DMS79 treated with DMSO at 0.1 percent for 48 hours (cell line): ENCODE data around the gene PKP3.
"Not testable (repeated sequence)": the region's sequence is repeated elsewhere in the genome, so short reads cannot be mapped to it uniquely, and the experiment has no call there.

Experiments
- DNase-seq: peaks from one replicate; lab custom pipeline; 2025; lab: John Stamatoyannopoulos, UW

Gene PKP3

DNA sequence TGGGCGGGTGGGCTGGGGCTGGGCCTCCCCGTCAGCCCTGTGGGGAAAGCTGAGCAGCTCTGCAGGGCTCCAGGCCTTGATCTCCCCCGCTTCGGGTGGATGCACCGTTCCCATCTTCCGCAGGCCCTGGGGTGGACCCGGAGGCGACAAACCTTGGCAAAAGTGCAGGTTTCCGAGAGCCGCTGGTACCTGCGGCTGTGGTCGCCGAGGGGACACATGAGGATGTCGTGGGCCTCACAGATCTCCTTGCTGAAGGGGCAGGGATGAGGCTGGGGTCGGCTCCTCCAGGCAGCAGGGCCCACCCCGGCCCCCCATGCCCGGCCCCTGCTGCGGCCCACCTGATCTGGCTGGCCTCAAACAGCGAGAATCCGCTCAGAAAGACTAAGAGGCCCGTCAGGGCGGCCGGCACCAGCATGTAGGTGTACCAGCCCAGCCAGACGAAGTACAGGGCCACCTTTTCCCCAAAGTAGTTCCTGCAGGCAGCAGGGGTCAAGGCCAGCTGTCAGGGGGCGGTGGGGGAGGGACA is 36.0 kb downstream of the PKP3 start:
- no peak for DNase-seq

DNA sequence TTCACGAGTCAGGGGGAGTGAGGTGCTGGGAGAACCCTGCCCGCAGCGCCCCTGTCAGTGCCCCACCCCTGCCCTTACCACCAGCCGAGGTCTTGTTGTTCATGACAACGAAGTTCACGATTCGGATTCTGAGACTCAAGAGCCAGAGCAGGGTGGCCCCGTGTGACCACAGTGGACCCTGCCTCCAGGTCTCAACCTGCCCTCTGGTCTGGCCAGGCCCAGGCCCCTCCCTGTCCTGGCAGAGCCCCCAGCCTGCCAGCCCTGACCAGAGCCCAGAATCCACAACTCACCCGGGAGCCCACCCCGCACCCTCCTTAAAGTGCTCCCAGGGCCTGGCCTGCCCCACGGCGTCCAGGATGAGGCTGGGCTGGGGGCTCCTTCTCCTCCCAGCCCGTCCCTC is 37.9 kb downstream of the PKP3 start:
- DNase-seq: no peak

DNA sequence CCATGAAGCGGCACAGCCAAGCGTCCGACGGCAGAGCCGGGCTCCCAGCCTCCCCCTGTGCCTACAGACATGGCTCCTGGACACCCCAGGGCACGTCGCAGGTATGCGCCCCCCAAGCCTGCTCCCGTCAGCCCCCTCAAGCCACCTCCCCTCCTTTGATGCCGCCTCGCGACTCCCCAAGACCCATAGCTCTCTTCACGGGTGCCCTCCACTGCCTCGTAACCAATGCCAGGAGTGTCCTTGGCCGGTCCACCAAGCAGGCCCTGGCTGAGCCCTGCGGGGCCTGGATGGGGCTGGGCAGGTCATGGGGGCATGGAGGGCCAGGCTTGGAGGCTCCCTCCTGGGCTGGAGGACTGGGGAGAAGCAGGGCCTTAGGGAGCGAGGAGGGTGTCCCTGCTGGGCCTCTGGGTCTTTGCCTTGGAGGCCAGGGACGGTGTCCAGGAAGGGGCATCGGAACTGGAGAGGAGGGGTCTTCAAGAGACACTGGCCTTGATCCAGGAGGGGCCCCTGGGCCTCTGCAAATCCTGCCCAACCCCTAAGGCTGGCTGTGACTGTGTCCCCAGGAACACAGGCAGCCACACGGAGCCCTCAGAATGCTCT is 38.6 kb downstream of the PKP3 start:
- no peak for DNase-seq

DNA sequence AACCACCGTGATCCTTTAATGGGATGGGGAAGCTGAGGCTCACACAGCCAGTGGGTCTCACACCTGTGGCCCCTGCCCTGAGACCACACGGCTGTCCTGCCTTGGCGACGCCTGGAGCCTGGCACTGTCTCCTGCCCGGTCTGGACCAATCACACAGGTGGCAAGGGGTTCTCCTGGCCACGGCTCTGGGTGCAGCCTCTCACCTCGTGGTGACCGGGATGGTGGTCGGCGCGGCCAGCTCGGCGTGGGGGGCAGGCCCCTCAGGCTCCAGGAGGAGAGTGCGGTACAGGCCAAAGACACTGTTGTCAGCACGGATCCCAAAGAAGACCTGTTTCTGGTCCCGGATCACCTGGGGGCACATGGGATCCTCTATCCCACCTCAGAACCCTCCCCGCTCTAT is 39.1 kb downstream of the PKP3 start:
- DNase-seq: no peak

DNA sequence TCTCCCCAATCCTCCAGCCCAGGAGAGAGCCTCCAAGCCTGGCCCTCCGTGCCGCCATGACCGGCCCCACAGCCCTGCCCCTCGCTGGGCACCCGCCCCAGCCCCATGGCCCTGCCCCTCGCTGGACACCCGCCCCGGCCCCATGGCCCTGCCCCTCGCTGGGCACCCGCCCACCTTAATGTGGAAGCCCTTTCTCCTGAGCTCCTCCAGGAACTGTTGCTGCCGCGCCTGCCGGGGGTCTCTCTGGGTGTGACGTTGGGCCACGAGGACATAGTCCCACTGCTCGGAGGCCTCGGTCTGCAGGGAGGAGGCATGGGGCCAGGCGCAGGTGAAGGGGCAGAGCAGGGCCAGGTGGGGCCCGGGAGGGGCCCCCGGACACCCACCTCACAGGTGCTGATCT is 39.6 kb downstream of the PKP3 start:
- no peak for DNase-seq

DNA sequence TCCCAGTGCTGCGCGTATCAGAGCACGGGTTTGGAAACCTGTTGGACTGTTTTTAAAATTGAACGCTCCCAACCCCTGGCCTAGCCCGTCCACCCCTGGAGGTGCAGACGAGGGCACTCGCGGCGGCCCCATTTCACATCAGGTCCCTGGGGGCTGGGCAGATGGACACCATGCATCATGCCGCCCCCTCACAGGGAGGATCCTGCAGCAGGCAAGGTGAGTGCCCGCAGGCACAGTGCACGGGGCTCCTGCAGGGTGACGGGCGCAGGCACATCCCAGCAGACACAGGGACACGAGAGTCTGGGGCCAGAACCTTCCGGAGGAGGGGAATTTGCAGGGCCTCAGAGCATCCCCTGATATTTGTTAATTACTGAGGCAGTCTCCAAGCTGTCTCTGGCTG is 40.5 kb downstream of the PKP3 start:
- DNase-seq: no peak

DNA sequence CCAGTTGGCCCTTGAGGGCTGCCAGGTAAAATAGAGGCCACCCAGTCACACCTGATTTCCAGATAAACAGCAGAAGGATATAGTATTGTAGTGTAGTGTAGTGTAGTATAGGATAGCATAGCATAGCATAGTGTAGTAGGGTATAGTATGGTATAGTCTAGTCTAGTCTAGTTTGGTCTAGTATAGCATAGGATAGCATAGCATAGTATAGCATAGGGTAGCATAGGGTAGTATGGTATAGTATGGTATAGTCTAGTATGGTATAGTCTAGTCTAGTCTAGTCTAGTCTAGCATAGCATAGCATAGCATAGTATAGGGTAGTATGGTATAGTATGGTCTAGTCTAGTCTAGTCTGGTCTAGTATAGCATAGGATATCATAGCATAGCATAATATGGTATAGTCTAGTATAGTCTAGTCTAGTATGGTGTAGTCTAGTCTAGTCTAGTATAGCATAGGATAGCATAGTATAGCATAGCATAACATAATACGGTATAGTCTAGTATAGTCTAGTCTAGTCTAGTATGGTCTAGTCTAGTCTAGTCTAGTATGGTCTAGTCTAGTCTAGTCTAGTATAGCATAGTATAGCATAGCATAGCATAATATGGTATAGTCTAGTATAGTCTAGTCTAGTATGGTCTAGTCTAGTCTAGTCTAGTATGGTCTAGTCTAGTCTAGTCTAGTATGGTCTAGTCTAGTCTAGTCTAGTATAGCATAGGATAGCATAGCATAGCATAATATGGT is 41.2 kb downstream of the PKP3 start:
- not testable (repeated sequence) for DNase-seq

DNA sequence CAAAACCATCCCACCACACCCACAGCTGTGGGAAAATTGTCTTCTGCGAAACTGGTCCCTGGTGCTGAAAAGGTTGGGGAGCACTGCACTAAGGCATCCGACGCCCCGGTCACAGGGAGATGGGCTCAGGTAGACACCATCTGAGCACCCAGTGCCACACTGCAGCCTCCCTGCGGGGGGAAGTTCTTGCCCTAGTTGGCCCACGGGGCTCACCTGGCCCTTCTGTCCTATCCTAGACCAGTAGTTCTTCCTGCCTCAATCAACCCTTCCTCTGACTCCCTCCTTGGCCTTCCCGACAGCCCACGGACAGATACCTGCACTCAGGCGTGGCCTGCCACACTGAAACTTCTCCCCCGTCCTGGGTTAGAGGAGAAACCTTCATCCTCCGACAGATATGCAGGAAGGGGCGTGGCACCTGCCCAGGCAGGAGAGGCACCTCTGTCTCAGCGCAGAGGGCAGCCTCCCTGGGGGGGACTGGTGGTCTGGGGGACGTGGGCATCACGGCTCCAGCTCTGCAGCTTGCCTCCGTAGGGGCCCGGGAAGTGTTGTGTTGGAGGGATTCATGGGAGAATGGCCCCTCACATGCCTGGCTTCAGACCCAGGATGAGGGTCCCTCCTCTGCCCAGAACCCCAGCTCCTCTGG is 43.3 kb downstream of the PKP3 start:
- no peak for DNase-seq

DNA sequence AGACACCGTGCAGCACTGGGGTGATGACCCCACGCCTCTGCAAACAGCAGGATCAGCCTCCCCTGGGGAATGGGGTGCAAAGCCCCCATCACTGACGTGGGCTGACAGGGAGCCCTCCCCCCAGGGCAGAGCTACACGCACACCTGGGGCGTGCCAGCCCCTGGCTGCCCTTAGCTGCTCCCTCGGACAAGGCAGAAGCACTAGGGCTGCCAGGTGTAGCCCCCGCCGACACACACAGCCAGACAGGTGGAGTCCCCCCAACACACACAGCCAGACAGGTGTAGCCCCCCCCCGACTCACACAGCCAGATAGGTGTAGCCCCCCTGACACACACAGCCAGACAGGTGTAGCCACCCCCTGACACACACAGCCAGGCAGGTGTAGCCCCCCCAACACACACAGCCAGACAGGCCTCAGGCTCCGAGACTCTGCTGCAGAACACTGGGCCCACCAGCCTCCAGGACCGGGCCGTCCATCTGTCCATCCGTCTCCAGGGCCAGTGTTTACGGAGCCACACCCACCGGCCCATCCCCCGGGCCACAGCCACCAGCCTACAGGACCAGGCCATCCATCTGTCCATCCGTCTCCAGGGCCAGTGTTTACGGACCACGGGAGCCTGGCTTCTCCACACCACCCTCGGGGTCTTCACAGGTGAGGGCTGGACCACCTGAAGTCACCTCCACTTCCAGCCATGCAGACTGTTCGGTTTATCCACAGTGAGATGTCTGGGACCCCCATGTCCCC is 44.3 kb downstream of the PKP3 start:
- no peak for DNase-seq

DNA sequence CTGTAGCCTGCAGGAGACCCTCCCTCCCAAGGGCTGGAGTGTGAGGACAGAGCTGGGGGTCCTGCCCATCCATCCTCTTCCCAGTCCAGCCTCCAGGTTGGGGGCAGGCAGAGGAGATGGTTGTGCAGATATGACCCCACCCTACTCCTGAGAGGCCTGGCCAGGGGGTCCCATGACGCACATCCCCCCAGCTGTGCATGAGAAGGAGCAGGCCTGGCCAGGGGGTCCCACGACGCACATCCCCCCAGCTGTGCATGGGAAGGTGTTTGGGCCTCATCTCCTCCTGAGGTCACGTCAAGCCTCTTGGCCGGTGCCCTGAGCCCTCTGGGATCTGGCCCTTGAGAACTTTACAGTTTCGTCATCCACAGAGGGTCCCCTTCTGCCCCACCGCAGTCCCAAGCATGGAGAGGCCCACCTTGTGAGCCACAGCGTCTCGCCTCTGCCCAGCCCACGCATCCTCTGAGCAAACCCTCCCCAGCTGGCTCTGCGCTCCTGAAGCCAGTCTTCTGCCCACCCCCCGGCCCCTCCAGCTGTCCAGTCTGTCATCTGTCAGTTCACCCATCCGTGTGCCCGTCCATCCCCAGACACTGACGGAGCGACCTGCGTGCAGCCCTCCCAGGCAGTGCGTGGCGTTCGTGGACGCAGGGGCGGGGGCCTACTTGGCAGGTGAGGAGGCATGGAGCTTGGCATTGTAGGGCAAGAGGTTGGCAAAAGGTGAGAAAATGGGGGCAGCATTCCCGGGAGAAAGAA is 45.5 kb downstream of the PKP3 start:
- no peak for DNase-seq

DNA sequence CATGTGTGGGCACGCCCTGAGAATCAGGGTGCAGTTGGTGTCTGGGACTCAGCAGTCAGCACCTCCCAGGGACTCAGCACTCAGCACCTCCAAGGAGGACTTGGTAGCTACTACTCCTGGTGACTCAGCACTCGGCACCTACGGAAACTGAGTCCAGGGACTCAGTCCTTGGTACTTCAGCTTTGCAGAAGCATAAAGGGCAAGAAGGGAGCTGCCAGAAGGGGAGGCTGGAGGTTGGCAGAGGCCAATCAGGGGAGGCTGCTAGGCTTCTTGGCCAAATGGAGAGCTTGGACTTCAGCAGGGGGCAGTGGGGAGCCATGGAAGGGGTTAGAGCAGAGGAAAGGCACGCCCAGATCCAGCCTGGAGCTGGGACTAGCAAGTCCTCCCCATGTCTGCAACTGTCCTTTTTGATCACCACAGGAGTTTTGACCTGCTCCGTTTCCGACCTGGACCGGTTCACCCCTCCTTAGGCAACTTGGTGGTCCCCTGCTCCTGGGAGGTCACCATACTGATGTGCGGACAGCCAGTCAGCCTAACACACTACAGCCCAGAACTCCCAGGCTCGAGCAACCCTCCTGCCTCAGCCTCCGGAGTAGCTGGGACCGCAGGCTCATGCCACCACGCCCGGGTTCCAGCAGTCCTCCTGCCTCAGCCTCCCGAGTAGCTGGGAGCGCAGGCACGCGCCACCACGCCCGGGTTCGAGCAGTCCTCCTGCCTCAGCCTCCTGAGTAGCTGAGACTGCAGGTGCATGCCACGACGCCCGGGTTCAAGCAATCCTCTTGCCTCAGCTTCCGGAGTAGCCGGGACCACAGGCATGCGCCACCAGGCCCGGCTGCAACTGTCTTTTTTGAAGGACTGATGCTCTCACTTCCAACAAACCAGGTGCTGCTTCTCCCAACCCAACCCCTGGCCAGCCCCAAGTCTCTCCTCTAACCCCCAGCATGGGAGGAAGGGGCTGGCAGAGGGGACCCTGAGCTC is 46.3 kb downstream of the PKP3 start:
- no peak for DNase-seq

DNA sequence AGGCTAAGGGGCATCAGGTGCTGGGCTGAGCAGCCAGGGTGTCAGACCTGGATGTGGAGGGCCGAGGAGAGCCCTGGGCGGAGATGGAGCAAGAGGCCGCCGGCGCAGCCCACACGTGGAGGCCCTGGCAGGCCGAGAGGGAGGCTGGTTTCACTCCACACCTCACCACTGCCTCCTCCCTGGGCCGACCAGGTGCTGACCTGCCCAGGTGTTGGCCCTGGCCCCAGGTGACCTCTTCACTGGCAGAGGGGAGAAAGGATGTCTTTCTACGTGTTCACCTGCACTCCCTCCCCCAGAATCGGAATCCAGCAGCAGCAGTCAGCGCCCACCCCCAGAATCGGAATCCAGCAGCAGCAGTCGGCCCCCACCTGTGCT is 47.0 kb downstream of the PKP3 start:
- DNase-seq: no peak

DNA sequence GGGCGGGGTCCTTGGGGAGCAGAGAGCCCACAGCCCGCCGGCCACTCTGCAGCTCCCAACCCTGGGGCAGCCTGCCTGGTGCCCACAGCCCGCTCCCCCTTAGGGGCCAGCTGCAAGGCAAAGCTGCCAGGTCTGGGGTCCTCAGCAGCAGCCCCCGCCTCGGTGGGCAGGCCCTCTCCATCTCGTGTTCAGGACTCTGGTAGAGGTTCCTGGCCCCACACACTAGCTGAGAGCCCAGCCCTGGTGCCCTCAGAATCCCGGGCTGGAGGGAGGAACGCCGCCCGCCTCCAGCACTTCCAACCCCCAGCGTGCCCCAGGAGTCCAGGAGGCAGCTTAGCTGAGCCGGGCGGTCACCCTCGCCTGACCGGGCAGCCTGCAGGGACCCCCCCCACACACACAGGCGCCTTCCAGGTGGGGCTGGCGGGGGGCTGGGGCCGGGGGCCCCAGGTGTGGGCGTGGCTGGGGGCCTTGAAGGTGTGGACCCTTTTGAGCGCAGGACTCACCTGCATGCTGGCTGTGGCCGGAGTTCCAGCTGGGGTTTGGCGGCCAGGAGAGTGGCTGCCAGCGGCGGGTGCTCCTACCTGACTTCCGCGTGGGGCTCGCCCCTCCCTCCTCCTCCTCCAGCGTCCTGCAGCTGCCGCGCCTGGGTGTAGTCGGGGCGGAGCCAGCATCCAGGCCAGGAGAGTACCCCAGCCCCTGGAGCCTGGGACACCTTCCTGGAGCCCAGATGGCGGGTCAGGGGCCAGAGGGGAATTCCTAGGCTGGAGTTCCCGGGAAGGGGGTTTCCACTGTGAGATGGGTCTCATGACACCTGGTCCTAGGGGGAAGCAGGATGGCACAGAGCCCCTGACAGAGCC is 47.6 kb downstream of the PKP3 start, which contains the start of gene ANO9:
ANO9 (minus strand) TSS at position 594 of the 857 bp plus-strand sequence; CDS start at position 509, 85 bp downstream.
- peak; percentile 40 for DNase-seq

DNA sequence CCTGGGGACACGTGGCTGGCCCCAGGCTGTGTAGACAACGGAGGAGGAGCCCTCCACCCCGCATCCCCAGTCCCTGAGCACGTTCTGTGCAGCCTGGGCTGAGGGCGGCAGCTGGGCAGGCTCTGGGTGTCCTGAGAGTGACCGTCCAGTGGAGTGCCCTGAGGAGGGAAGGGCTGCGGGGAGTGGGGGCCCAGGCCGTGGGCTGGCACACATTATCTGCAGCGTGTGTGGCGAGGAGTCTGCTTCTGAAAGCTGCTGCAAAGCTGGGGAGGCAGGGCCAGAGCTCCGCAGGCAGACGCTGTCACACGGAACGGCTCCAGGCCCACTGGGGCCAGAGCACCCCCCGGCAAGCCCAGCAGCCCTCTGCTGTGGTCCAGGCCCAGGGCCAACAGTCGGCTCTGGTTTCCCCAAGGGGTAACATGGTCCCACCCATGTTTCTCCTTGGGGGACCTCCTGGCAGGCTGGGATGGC is 48.6 kb downstream of the PKP3 start:
- no peak for DNase-seq

DNA sequence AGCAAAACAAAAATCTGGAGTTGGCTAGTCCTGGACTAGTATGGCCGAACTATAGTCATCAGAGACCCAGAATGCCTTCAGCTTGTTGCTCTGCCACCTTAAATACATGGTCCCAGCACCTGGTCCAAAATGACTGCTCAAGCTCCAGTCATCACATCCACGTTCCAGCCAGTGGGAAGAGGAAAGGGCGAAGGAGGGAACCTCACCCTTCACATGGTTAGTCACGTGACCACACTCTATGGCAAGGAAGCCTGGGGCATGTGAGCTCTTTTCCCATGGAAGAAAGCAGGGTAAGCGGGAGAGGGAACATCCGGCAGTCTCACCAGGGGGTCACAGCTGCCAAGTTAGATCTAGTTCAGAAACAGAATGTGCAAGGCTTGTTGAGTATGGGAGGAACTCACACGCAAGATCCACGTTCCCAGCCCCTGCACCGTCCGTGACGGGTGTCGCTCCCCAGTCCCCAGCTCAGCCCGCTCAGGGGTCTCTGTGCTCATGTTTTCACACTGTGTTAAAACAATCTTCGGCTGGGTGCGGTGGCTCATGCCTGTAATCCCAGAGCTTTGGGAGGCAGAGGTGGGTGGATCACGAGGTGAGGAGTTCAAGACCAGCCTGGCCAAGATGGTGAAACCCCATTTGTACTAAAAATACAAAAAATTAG is 49.7 kb downstream of the PKP3 start:
- no peak for DNase-seq

DNA sequence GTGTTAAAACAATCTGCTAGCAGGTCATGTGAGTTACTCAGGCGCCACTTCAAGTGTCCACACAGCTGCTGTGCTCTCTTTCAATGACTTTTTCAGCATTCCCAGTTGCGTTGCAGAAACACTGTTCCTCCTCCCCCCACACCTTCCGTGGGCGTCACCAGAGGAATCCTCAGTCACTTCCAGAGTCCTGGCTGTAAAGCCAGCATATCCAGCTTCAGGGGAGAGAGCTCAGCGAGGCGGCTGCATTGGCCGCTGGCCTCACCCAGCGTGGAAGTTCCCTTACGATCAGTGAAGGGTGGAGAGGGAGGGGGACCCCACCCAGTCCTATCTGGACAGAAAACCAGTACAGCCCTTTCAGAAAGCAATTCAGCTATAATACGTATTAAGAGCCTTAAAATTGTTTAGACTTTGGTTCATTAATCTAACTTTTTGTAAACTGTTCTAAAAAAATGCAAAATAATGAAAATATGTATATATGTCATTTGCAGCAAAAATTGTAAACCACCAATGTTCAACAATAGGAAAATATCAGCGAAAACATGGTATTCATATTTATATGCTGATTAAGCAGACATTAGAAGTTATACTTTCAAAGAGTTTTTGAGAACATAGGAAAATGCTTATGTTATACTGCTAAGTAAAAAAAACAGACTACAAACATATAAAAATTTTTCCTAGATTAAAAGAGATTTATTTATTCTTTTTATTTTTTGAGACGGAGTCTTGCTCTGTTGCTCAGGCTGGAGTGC is 50.6 kb downstream of the PKP3 start:
- peak; percentile 22 for DNase-seq

DNA sequence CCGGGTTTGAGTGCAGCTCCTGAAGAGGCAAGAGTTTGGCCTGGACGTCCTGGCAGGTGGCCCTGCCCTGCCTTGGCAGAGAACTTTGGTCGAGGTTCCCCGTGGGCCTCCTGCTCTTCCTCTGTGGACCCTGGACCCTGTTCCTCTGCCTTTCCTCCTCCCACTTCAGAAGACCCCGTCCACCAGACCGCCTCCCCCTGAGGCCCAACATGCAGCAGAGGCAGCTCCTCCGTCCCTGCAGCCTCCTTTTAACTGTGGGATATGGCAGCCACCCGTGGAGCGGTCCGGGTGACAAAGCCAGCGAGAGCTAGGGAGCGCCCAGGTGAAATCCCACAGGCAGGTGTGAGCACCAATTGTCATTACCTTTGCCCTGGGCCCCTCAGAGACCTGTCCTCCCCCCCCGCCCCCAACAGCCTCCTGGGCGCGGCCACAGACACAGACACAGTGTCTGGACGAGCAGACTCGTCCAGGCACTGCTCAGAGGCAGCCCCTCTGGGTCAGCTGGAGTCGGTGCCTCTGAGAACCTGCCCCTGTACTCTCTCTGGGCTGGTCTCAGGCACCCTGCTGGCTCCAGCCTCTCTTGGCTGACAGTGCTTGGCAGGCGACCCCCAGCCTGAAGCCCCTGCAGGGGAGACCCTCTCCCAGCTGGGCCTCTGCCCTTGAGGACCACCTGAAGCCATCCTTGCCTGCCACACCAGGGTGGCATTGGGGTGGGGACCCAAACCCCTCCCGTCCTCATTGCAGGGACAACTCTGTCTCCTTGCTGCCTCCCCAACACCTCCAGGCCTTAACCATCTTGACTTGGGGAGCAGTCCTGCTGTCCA is 52.0 kb downstream of the PKP3 start:
- DNase-seq: no peak
